ENCODE measurements around the gene EZR. TPM values are rescaled to one million over a fixed set of nuclear protein-coding genes. Genes with fewer than 3 reads are reported as not detected.

The EZR gene
- polyA plus RNA-seq, 2 of the 4 experiments (the other 2 are of a cell fraction), result 219 to 254 TPM

GRCh38 chr6:158764926-158765325 is 54.2 kb downstream of the EZR start:
- ATAC-seq (no peak), DNase-seq (ENCODE audit: low read depth in 1 of 2, low spot score in 1 of 2) (no peak), FAIRE-seq (no peak)
- CTCF ChIA-PET, result interaction anchor here (0.9 to 2.9 kb wide), 3 partner anchors 11 to 46 kb away, joined by 4 to 8 read pairs (median 6); no protein-coding TSS in a partner anchor
- WGBS (ENCODE audit: missing lambda C conversion rate), result 94% methylated on average over 9 of the region's 9 CpGs
- Histone ChIP-seq H3K4me2 (no peak overlapping the region), H3K9me3 (no peaks in the 10 kb centered on the region), H3K4me1 (no peaks in the 10 kb centered on the region), H3K4me3 (no peak overlapping the region), H3K27ac (no peak overlapping the region)
- POLR2A ChIA-PET, result no interaction called here
- TF ChIP-seq, protein P1, sequence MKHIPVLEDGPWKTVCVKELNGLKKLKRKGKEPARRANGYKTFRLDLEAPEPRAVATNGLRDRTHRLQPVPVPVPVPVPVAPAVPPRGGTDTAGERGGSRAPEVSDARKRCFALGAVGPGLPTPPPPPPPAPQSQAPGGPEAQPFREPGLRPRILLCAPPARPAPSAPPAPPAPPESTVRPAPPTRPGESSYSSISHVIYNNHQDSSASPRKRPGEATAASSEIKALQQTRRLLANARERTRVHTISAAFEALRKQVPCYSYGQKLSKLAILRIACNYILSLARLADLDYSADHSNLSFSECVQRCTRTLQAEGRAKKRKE (CRISPR knock-in tag; IDR thresholded peaks at IDR 0.05; ENCODE audit: low read depth), result no peak
- TF ChIP-seq KDM1A (IDR thresholded peaks at IDR 0.05; ENCODE audit: low read depth), result no peak
- TF ChIP-seq CBX8 (IDR thresholded peaks at IDR 0.05), result no peak
- TF ChIP-seq, protein P2, sequence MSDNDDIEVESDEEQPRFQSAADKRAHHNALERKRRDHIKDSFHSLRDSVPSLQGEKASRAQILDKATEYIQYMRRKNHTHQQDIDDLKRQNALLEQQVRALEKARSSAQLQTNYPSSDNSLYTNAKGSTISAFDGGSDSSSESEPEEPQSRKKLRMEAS (IDR thresholded peaks at IDR 0.05), result no peak
- TF ChIP-seq REST (IDR thresholded peaks at IDR 0.05), result no peak
- TF ChIP-seq ZNF302 (CRISPR knock-in tag; IDR thresholded peaks at IDR 0.05), result no peak
- no peak for TF ChIP-seq TP53 (CRISPR knock-in tag; IDR thresholded peaks at IDR 0.05)
- TF ChIP-seq JUNB (IDR thresholded peaks at IDR 0.05), result no peak
- TF ChIP-seq NFE2L2 (conservative IDR thresholded peaks at IDR 0.05; ENCODE audit: low read length), result no peak
- no peak for TF ChIP-seq EHF (CRISPR knock-in tag; IDR thresholded peaks at IDR 0.05)

GRCh38 chr6:158764183-158764849 is 54.9 kb downstream of the EZR start:
- POLR2A ChIA-PET, result no interaction called here
- 88% methylated on average over 12 of the region's 14 CpGs for WGBS (ENCODE audit: missing lambda C conversion rate)
- H3K4me2 ChIP-seq, result no peak overlapping the region
- H3K27ac ChIP-seq, result no peak overlapping the region
- no peak overlapping the region for H3K4me3 ChIP-seq
- CTCF ChIA-PET, result interaction anchor here (0.9 to 2.9 kb wide), 2 partner anchors 25 to 46 kb away, joined by 4 to 8 read pairs; no protein-coding TSS in a partner anchor
- no peak for FAIRE-seq
- ATAC-seq, result 0 out of 6 replicates have a peak, but pooled peaks of 1 of the 2 experiments have one; percentile 1
- TF ChIP-seq POLR2AphosphoS2 (conservative IDR thresholded peaks at IDR 0.05; ENCODE audit: low read length) (no peak; the same call in 1 of the 2 replicates), ELK1 (IDR thresholded peaks at IDR 0.05; ENCODE audit: low read depth, low read length) (no peak), JUNB (IDR thresholded peaks at IDR 0.05) (no peak), PHF8 (IDR thresholded peaks at IDR 0.05; ENCODE audit: borderline replicate concordance, low read depth) (no peak), NFE2L2 (conservative IDR thresholded peaks at IDR 0.05; ENCODE audit: low read length) (no peak), FOSL2 (IDR thresholded peaks at IDR 0.05) (no peak), FOSL2 (CRISPR knock-in tag; IDR thresholded peaks at IDR 0.05) (no peak), MAZ (IDR thresholded peaks at IDR 0.05; ENCODE audit: borderline replicate concordance, low read depth, low read length) (no peak), HDAC2 (IDR thresholded peaks at IDR 0.05) (no peak), ZNF302 (CRISPR knock-in tag; IDR thresholded peaks at IDR 0.05) (no peak), GATA3 (IDR thresholded peaks at IDR 0.05; ENCODE audit: borderline replicate concordance) (no peak), SREBF2 (IDR thresholded peaks at IDR 0.05) (no peak), EHMT2 (IDR thresholded peaks at IDR 0.05; ENCODE audit: low read depth) (no peak)
- TF ChIP-seq, protein P1 (CRISPR knock-in tag; IDR thresholded peaks at IDR 0.05; ENCODE audit: low read depth), result no peak
- DNase-seq (ENCODE audit: low read depth in 1 of 2, low spot score in 1 of 2), result no peak
- no peaks in the 10 kb centered on the region for H3K9me3 ChIP-seq
- no peaks in the 10 kb centered on the region for H3K4me1 ChIP-seq

All from A549 (cell line).